GM21526 (cell line): ENCODE results near the gene HCRT.
"Not testable (repeated sequence)": the region's sequence is repeated elsewhere in the genome, so short reads cannot be mapped to it uniquely, and the experiment has no call there.

Experiments
- ATAC-seq: cut with Tn5 transposase; IDR thresholded peaks from one replicate; pipeline ENCODE4 v1.9.1; 2021; ENCODE audit warnings: moderate library complexity; ENCODE audit not compliant: unreplicated experiment, low FRiP score

HCRT gene

GRCh38 chr17:42180411-42180921, 4.8 kb downstream of the HCRT start:
- ATAC-seq, result no peak

- ATAC-seq, result no peak
Observed at GRCh38 chr17:42179911-42180410, 5.3 kb downstream of the HCRT start.

- ATAC-seq, result no peak
Observed at GRCh38 chr17:42179335-42179734, 5.9 kb downstream of the HCRT start.

- no peak for ATAC-seq
Observed at GRCh38 chr17:42178817-42179216, 6.4 kb downstream of the HCRT start.

GRCh38 chr17:42177684-42178083, 7.6 kb downstream of the HCRT start:
- no peak for ATAC-seq

GRCh38 chr17:42174126-42174783, 11.0 kb downstream of the HCRT start:
- no peak for ATAC-seq

GRCh38 chr17:42171831-42172230, 13.4 kb downstream of the HCRT start:
- ATAC-seq, result no peak

GRCh38 chr17:42169351-42169750, 15.9 kb downstream of the HCRT start:
- ATAC-seq, result no peak

- ATAC-seq, result no peak
Observed at GRCh38 chr17:42167807-42168206, 17.4 kb downstream of the HCRT start.

GRCh38 chr17:42166196-42166763, 19.0 kb downstream of the HCRT start:
- no peak for ATAC-seq

GRCh38 chr17:42165751-42166150, 19.5 kb downstream of the HCRT start:
- no peak for ATAC-seq

- ATAC-seq, result no peak
Observed at GRCh38 chr17:42163696-42164407, 21.4 kb downstream of the HCRT start.

- no peak for ATAC-seq
Observed at GRCh38 chr17:42163113-42163512, 22.1 kb downstream of the HCRT start.

- ATAC-seq, result no peak
Observed at GRCh38 chr17:42160531-42160910, 24.7 kb downstream of the HCRT start.

- no peak for ATAC-seq
Observed at GRCh38 chr17:42159796-42160530, 25.3 kb downstream of the HCRT start.

- no peak for ATAC-seq
Observed at GRCh38 chr17:42155614-42156045, 29.6 kb downstream of the HCRT start.

GRCh38 chr17:42153919-42154742, 31.1 kb downstream of the HCRT start:
- ATAC-seq, result no peak

- ATAC-seq, result no peak
Observed at GRCh38 chr17:42146911-42147607, 38.2 kb downstream of the HCRT start.

- ATAC-seq, result not testable (repeated sequence)
Observed at GRCh38 chr17:42143138-42143537, 42.1 kb downstream of the HCRT start.
